Activated CD8-positive, alpha-beta T cell treated with anti-CD3 and anti-CD28 coated beads for 36 hours (primary cell): ENCODE measurements around the gene FSD1. TPM values are rescaled to one million over a fixed set of nuclear protein-coding genes. Genes with fewer than 3 reads are reported as not detected.
A peak's percentile ranks its signal among the peaks of the same experiment; 100 is the strongest.

Experiments
- ATAC-seq: fragments of 200-7000 bp; cut with Tn5 transposase; one replicate; pipeline ENCODE4 v1.10.0; 2021; ENCODE audit warnings: mild to moderate bottlenecking, moderate library complexity
- CTCF ChIA-PET: fragments of 350-600 bp; sonication (Branson Sonifier 250); formaldehyde crosslinking; loops from one replicate; lab custom pipeline; 2021; ENCODE audit warnings: antibody characterized with exemption; lab: Charles Lee
- POLR2A ChIA-PET: fragments of 350-600 bp; sonication (Branson Sonifier 250); formaldehyde crosslinking; loops from one replicate; lab custom pipeline; 2021; ENCODE audit warnings: antibody characterized with exemption; lab: Charles Lee
- DNase-seq: peaks from one replicate; pipeline ENCODE4 v3.0.0-alpha.2; 2020
- H3K27ac Mint-ChIP-seq: one replicate; pipeline ENCODE4 v1.8.0; 2021; ENCODE audit warnings: mild to moderate bottlenecking, mixed read lengths
- H3K27me3 Mint-ChIP-seq: one replicate; pipeline ENCODE4 v1.8.0; 2021; ENCODE audit warnings: mixed read lengths
- H3K36me3 Mint-ChIP-seq: one replicate; pipeline ENCODE4 v1.8.0; 2021; ENCODE audit warnings: low read depth, mixed read lengths
- H3K4me1 Mint-ChIP-seq: one replicate; pipeline ENCODE4 v1.8.0; 2021; ENCODE audit warnings: low read depth, mixed read lengths
- H3K4me3 Mint-ChIP-seq: one replicate; pipeline ENCODE4 v1.8.0; 2021; ENCODE audit warnings: mild to moderate bottlenecking, moderate library complexity, mixed read lengths
- H3K9me3 Mint-ChIP-seq: one replicate; pipeline ENCODE4 v1.8.0; 2021; ENCODE audit warnings: mixed read lengths
- CTCF ChIP-seq: fragments of 200-600 bp; IDR thresholded peaks from one replicate; pipeline ENCODE4 v1.8.0; 2022; ENCODE audit warnings: antibody characterized with exemption, mild to moderate bottlenecking
- intact Hi-C: fragments of 100-400 bp; cut with micrococcal nuclease; formaldehyde crosslinking; loops from one replicate; pipeline ENCODE4 v1.10.0; 2022
- total RNA-seq, 2 experiments: library from RNA; stranded (reverse); gene quantifications; one replicate each; pipeline ENCODE4 v1.2.3, GENCODE V29; 2021

Gene FSD1
- total RNA-seq, 2 experiments from 2014 or later, result 19.7 to 22.0 TPM

GRCh38 chr19:4278010-4278409 lies 26.4 kb upstream of the FSD1 start:
- ATAC-seq (no peak), DNase-seq (no peak)
- H3K36me3 Mint-ChIP-seq, result no peaks in the 10 kb centered on the region
- no peaks in the 10 kb centered on the region for H3K9me3 Mint-ChIP-seq
- H3K27ac Mint-ChIP-seq, result no peak overlapping the region
- peaks cover 13% of the 10 kb centered on the region for H3K27me3 Mint-ChIP-seq
- intact Hi-C loops, result no loop called here
- H3K4me1 Mint-ChIP-seq, result peaks cover 7% of the 10 kb centered on the region
- no peak overlapping the region for H3K4me3 Mint-ChIP-seq
- CTCF ChIA-PET, result interaction anchor here (0.8 to 3.7 kb wide), 4 partner anchors 11 to 75 kb away, joined by 3 to 31 read pairs (median 5); no protein-coding TSS in a partner anchor
- POLR2A ChIA-PET, result interaction anchor here (0.6 to 1.4 kb wide), 3 partner anchors 44 to 65 kb away, joined by 3 to 6 read pairs (median 3); partner anchors contain the start of gene MPND
- no peak for TF ChIP-seq CTCF

GRCh38 chr19:4278419-4279266 lies 25.8 kb upstream of the FSD1 start, which contains the start of gene SHD:
Gene SHD (plus strand): TSS chr19:4279266. CDS start chr19:4280064, 798 bp downstream.
- TF ChIP-seq CTCF, result no peak
- intact Hi-C loops, result no loop called here
- H3K4me1 Mint-ChIP-seq, result peaks cover 7% of the 10 kb centered on the region
- H3K4me3 Mint-ChIP-seq, result no peak within 1 kb of the TSS
- ChIA-PET POLR2A (interaction anchor here (1.2 kb wide), 1 partner anchor 45 kb away, joined by 3 read pairs; no protein-coding TSS in a partner anchor), CTCF (interaction anchor here (1.2 to 3.7 kb wide), 2 partner anchors 11 to 74 kb away, joined by 6 to 31 read pairs; no protein-coding TSS in a partner anchor)
- H3K36me3 Mint-ChIP-seq, result no peaks in the 10 kb centered on the region
- peaks cover 13% of the 10 kb centered on the region for H3K27me3 Mint-ChIP-seq
- no peak for DNase-seq
- no peak for ATAC-seq
- H3K9me3 Mint-ChIP-seq, result no peaks in the 10 kb centered on the region
- H3K27ac Mint-ChIP-seq, result no peak within 1 kb of the TSS

- H3K27me3 Mint-ChIP-seq, result peaks cover 13% of the 10 kb centered on the region
- no peaks in the 10 kb centered on the region for H3K9me3 Mint-ChIP-seq
- intact Hi-C loops, result no loop called here
- ATAC-seq (no peak), DNase-seq (no peak)
- H3K27ac Mint-ChIP-seq, result no peak overlapping the region
- POLR2A ChIA-PET, result no interaction called here
- CTCF ChIA-PET, result no interaction called here
- H3K4me3 Mint-ChIP-seq, result no peak overlapping the region
- peaks cover 7% of the 10 kb centered on the region for H3K4me1 Mint-ChIP-seq
- no peak for TF ChIP-seq CTCF
- no peaks in the 10 kb centered on the region for H3K36me3 Mint-ChIP-seq
Measured at GRCh38 chr19:4279267-4279529, 25.2 kb upstream of the FSD1 start.

- Mint-ChIP-seq H3K27ac (no peak overlapping the region), H3K4me3 (no peak overlapping the region), H3K27me3 (peaks cover 13% of the 10 kb centered on the region), H3K9me3 (no peaks in the 10 kb centered on the region), H3K4me1 (peaks cover 7% of the 10 kb centered on the region), H3K36me3 (no peaks in the 10 kb centered on the region)
- CTCF ChIA-PET, result interaction anchor here (1.0 kb wide), 1 partner anchor 13 kb away, joined by 4 read pairs; no protein-coding TSS in a partner anchor
- no peak for TF ChIP-seq CTCF
- DNase-seq (no peak), ATAC-seq (peak; percentile 30)
- intact Hi-C loops, result no loop called here
- POLR2A ChIA-PET, result interaction anchor here (0.8 to 1.2 kb wide), 2 partner anchors 8 to 95 kb away, joined by 3 to 4 read pairs; no protein-coding TSS in a partner anchor
Measured at GRCh38 chr19:4279530-4280422, 24.6 kb upstream of the FSD1 start.
